GM12874 (cell line): ENCODE measurements around the gene SDCBP2.

Experiments
- TF ChIP-seq, protein P1 (sequence below): IDR thresholded peaks from 2 replicates; pipeline ENCODE4 v1.5.1; 2011; ENCODE audit warnings: low read depth, mild to moderate bottlenecking, control low read depth, low read length, moderate library complexity; ENCODE audit not compliant: insufficient read depth

The SDCBP2 gene

DNA sequence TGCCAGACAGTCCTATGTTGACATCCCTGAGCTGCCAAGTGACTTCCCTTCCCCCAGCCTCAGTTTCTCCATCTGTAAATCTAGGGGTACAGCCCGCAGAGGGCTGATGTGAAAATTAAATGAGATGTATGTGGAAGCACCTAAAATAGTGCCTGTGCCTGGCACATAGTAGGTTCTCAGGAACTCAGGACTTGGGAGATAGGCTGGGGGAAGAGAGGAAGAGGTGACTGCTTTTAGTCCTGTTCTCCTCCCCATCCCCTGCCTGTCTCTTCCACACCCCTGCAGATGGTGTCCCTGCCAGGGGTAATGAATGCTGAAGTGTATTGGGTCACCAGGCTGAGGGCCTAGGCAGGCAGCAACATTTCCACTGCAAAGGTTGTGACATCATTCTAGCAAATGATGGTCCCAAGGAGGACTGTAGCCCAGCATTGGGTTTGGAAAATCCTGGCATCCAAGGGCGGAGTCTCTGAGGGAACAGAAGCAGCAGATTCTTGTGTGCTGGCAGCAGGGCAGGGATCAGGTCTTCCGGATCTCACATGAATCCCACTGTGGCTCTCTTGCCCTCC is 61.0 kb downstream of the SDCBP2 start:
- TF ChIP-seq, protein P1, sequence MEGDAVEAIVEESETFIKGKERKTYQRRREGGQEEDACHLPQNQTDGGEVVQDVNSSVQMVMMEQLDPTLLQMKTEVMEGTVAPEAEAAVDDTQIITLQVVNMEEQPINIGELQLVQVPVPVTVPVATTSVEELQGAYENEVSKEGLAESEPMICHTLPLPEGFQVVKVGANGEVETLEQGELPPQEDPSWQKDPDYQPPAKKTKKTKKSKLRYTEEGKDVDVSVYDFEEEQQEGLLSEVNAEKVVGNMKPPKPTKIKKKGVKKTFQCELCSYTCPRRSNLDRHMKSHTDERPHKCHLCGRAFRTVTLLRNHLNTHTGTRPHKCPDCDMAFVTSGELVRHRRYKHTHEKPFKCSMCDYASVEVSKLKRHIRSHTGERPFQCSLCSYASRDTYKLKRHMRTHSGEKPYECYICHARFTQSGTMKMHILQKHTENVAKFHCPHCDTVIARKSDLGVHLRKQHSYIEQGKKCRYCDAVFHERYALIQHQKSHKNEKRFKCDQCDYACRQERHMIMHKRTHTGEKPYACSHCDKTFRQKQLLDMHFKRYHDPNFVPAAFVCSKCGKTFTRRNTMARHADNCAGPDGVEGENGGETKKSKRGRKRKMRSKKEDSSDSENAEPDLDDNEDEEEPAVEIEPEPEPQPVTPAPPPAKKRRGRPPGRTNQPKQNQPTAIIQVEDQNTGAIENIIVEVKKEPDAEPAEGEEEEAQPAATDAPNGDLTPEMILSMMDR: no peak

GRCh38 chr20:1267161-1267560 is 61.8 kb downstream of the SDCBP2 start:
- TF ChIP-seq, protein P1: no peak

GRCh38 chr20:1266167-1266973 is 62.6 kb downstream of the SDCBP2 start, which contains the start of gene SNPH:
Gene SNPH, plus strand, starts transcription at chr20:1266294. Its CDS starts 29,946 bp downstream, at chr20:1296240.
- TF ChIP-seq, protein P1: no peak

DNA sequence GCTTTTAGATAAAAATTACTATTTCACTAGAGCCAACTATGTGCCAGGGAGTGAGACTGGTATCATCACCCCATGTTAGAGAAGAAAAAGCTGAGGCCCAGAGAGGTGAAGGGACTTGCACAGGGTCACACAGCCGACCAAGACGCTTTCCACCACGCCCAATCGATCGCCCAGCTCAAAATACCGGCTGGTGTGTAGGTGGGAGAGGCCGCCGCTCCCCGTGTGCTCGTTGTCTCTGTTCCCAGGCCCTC is 63.1 kb downstream of the SDCBP2 start:
- TF ChIP-seq, protein P1: no peak

GRCh38 chr20:1265226-1265915 is 63.6 kb downstream of the SDCBP2 start:
- TF ChIP-seq, protein P1: no peak

DNA sequence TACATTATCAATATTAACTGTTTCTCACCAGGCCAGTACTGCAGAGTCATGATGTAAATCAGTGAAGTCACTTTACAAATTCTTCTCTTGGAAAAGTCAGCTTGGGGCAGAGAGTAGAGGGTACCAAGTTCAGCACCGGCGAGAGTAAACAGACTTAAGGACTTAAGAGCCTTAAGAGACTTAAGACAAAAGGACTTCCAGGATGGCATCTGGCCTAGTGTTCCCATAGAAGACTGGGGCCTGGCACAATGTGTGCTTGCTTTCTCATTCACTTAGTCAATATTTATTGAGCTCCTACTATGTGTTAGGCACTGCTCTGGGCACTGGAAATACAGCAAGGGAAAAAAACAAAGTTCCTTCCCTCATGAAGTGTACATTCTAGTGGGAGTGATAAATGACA is 64.2 kb downstream of the SDCBP2 start:
- TF ChIP-seq, protein P1: no peak

DNA sequence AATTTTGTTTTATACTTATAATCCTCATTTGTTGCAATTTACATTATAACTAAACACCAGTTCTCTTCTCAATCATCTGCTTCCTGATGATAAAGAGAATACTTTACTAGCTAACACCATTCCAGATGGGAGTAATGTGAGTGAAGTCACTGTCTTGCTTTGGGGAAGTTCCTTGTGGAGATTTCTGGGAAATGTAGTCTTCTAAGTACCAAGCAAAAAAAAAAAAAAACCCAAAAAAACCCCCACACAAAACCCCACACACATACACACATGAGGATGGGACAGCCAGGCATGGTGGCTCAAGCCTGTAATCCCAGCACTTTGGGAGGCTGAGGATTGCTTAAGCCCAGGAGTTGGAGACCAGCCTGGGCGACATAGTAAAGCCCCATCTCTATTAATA is 65.1 kb downstream of the SDCBP2 start:
- TF ChIP-seq, protein P1: no peak
